NCI-H345 treated with DMSO at 0.1 percent for 48 hours (cell line): ENCODE measurements around the gene DGKI.

ENCODE experiments used
- DNase-seq: peaks from one replicate; lab custom pipeline; 2025; ENCODE audit not compliant: unreplicated experiment; lab: John Stamatoyannopoulos, UW

DGKI gene

DNA sequence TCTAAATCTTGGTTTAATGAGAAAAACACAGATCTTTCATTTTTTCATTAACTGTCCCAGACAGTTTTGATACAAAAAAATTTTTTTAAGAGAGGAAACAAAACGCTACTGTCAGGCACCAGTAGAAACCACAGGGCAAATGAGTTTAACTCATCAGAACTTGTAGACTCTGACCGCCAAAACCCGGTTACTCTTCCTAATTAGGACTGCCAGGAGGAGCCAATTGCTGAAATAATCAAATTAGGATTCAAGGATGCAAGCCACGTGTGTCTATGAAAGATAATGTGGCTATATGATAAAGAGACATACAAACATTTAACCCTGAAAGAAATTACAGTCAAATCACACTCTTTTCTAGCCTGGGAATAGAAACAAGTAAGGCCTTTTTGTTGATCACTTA is 154.4 kb downstream of the DGKI start:
- no peak for DNase-seq

- no peak for DNase-seq
These were observed 155.2 kb downstream of the DGKI start for GRCh38 chr7:137691566-137691965.

GRCh38 chr7:137690635-137691034 is 156.1 kb downstream of the DGKI start:
- no peak for DNase-seq

DNA sequence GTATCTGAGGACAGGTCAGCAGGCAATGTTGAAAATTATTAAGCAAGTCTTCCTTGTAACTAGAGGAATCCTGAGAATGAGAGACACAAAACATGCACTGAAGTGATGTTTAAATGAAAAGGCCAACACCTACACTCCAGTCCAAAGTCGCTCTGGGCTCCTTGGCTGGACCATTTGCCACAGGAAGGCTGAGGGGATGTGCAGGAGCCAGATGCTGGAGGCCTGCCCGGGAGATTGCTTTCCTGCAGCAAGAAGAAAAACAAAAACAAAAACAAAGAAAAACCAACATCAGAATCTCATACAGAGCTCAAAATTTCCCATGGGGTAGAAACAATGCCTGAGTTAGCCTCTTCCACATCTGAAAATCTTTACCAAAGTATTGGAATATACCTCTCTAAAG is 157.0 kb downstream of the DGKI start:
- no peak for DNase-seq

DNA sequence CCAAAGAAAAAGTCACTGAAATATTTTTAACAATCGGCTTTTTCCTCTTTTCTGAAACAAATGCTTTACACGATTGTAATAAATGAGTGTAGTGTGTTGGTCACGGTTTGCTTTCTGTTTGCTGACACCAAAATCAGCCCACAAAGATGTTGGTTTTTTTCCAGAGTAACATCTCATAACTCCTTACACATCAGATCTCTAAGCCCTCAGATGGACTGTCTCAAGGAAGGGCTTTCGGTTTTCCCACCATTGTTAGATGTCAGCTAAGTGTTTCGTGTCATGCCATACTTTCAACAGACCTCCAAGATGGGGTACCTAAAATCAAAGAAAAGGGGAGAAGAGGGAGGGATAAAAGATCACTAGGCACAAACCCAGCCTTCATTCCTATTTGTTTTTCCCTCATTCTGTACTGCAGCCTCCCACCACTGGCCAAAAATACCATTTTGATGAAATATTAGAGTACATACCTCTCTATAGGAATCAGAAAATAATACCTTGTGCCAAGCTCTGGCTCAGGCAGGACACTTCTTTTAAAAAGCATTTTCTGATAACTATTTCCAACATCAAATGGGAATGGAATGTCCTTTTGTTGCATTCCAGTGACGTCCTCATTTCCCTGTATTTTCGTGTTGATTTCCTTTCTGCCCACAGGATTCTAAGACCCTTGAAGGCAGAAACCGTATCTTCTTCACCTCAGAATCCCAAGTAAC is 159.1 kb downstream of the DGKI start:
- no peak for DNase-seq

DNA sequence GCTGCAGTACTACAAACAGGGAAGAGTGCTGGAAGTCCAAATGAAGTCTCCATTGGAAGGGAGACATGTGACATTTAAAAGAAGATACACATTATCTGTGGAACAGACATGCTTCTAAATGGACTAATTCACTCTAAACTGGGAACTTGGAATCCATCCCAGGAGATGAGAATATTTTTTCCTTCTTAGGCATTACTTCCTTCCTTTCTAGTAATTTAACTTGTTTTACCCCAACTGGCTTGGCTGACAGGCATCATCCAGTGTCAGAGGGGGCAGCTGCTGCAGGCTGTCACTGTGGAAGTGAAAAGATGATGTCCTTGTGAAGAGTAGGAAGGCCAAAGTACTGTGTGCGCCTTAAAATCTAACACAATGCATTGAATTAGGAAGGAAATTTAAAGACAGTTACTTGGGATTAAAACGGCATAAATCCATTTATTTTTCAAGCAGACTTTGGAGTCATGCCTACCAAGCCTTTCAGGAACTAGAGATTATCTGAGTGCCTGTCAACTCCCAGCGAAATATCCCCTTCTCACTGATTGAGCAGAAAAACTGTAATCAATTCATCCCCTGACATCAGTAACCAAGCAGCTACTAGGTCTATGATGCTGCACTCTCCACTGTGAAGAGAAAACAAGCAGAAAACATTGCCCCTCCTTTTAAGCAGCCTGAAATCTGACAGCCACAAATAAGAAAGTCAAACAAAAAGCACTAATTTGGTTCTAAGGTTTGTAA is 161.2 kb downstream of the DGKI start:
- no peak for DNase-seq

GRCh38 chr7:137684776-137685175 is 162.0 kb downstream of the DGKI start:
- DNase-seq, result no peak

DNA sequence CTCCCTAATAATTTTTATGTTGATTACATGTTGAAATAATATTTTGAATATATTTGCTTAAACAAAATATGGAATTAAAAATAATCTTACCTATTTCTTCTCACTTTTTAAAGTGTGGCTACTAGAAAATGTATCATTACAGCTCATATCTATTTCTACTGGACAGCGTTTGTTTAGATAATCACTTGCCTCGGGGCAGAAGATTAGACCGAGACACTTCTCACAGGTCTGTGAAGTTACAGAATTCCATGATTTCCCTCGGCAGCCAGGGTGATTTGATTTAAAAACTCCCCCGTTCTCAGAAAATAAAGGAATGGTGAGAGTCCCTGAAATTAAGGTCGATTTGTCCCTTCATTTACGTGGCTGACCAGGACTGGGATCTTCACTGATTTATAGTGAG is 162.5 kb downstream of the DGKI start:
- no peak for DNase-seq

DNA sequence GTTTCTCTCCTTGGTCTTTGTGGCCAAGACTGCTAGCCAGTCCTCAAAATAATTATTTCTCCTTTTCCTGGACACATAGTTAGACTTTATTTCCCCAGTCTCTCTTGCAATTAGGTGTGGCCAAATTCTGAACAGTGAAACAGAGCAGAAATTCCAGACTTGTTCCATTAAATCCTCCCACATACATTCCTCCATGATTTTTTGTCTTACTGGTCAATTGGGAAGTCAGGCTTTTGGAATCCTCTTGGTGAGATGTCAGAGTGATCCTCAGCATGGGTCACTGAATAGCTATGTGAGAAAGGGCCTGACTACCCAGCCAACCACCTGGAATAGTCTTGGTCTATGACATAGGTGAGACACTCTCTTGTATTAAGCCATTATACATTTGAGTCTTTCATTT is 164.2 kb downstream of the DGKI start:
- DNase-seq, result no peak

DNA sequence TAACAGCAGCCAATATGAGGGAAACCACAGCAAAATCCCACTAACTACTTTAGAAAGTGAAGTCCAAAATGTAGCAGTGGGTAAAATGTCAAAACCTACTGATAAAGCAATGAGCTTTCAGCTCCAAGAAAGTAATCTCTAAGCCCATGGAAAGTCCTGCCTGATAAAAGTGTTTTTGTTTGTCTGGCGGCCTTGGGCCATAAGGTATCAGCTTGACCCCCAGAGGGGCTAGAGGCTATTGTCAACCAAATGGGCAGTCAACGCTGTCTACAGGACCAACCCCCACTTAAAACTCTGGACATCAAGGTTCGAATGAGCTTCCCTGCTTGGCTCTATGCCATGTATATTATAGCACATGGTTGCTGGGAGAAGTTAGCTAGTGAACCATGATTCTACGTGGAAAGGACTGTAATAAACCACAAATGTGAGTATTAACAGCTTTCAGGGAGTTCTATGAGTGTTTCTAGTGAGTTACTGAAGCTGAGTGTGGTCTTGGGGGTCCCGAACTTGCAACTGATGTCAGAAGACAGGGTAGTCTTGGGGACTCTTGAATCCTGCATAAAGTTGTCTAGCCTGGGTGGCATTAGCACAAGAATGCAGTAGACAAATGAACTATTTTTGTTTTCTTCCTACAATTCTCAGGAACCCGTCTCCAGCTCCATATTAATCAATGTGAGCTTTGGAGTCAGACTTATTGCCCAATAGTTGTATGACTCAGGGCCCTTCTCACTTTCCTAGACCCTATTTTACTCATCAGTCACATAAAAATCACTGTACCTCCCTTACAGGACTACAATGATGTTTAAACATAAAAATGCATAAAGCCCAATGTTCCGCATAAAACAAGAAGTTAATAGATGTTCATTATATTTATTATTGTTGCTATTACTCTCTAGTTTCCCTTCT is 164.9 kb downstream of the DGKI start:
- DNase-seq, result no peak

DNA sequence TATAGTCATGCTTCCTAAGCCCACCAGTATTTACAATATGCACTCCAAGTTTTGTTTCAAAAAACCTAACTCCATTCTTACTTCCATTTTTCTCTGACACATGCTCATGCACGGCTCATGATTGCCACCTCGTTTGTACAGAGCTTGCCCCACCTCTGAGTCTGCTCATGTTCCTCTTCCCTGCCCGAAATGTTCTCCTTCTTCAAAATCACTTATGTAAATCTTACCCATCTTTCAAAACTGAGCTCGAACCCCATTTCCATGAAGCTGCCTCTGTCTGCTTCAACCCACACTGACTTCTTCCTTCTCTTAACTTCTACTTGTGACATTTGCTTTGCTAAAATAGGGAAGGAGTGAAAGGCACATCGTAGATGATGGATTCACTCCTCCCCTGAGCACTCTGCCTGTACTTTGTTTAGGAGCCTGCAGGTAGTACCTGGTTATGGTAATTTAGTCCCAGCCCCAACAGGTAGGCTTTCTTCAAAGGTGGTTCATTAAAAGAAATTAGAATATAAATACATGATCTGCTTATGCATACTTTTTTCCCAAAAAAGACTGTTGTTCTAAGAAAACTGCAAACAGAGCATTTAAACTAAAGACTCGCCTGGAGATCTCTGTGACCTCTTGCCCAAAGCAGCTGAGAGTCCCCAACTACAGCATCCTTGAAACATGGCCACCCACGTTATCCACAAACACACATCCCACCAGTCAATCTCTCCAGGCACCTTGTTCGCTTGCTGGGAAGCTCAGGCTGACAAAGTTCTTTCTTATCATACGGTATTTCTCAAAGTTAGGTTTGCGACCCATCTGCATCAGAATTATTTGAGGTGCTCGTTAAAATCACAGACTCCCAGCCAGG is 172.0 kb downstream of the DGKI start:
- no peak for DNase-seq

- no peak for DNase-seq
These were observed 172.7 kb downstream of the DGKI start for GRCh38 chr7:137674048-137674447.

DNA sequence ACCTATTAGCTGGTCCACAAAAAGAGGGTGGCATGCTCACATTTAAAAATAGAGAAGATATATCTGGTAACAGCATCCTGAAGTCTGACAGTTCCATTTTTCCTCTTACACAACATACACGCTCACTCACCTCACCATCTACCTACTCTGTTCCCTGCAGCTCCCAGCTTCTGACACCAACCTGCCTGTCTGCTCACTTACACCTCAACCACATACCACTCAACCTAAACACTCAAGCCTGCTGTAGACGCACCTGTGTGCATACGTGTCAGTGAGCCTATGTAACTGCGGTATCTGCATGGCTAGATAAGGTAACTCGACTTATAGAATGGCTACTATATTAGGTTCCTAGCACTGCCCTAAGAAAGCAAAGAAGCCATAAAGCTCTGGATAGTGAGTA is 174.9 kb downstream of the DGKI start:
- no peak for DNase-seq

DNA sequence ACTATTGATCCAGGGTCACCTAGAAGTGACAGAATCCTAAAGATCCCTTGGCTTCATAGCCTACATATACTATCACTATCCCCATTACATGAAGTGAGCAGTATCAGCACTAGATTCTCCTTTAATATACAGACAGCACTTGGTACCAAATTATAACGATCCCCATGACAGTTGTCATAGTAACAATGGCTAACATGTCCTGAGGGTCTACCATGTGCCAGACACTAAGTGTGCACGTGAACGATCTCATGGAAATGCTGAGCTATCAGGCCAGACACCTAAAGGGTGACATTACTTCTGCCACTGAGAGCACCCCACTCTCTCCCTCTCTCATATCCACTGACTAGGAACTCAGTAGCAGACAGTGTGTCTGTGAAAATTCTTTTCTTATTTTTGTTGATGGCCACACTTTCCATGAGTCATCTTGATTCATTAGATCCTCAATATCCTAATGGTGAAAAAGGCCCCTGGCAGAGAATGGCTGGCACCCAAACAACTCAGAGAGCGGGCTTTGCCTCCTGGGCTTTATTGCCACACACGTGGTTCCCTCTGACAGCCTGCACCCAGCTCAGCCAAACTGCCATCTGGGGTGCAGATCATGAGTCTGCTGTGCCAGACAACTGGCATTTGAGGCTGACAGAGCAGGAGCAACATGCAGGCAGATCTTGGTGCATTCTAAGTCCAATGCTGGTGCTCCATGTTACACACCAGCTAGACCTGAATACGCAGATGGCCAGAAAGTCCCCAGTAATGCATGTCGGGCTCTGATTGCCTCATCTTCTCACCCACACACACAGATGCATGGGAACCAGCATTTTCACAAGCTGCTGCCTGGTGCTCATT is 176.3 kb downstream of the DGKI start:
- no peak for DNase-seq

DNA sequence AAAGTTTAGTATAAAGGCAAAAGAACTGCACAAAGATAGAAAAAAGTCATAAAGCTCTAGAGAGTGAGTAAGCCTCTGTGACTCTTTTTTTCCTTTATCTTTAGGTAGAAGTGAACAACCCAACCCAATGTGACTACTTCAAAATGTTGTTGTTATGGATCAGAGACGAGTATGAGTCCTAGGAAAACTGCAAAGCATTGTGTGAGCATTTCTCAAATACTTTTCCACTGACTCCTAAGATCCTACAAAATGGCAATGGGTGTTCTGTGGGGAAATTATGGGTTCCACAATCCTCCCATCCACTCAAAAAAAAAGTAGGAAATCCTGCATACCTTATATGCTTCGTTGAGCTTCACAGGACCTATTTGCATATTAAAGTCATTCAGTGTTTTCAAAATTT is 177.1 kb downstream of the DGKI start:
- no peak for DNase-seq

- no peak for DNase-seq
These were observed 178.4 kb downstream of the DGKI start for GRCh38 chr7:137668404-137668803.

- DNase-seq, result no peak
These were observed 179.0 kb downstream of the DGKI start for GRCh38 chr7:137667633-137668387.

DNA sequence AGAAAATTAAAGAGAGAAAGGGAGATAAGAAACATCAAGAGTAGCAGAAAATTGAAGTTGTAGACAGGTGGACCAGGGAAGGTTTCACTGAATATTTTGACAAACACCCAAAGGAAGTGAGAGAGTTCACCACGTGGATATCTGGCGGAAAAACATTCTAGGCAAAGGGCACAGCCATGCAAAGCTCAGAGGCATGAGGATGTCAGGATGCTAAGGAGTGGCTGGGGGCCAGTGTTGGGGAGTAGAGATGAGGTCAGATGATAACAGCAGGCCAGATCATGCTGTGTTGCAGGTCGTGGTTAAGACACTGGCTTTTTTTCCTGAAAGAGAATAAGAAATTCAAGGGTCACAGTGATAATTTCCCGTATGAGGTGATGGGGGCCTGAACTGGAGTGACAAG is 181.9 kb downstream of the DGKI start:
- no peak for DNase-seq

- DNase-seq, result no peak
These were observed 185.1 kb downstream of the DGKI start for GRCh38 chr7:137661634-137662033.
